IMR-90 (cell line): Measurements from ENCODE around the gene ASB16. TPM values are rescaled to one million over a fixed set of nuclear protein-coding genes. Genes with fewer than 3 reads are reported as not detected.

Experiments used
- ATAC-seq: fragments of 200-7000 bp; cut with Tn5 transposase; 2 replicates; pipeline ENCODE4 v1.9.1; 2020; ENCODE audit warnings: low read depth, mild to moderate bottlenecking, moderate library complexity
- BruUV-seq: library from RNA; stranded (reverse); fragments of 400-500 nt; replicated peaks from 2 replicates; lab custom pipeline; 2021; lab: Mats Ljungman, UMichigan
- CTCF ChIA-PET: fragments of 300-600 bp; formaldehyde crosslinking; extraction: SDS; loops from one replicate; lab custom pipeline; 2021; ENCODE audit warnings: antibody characterized with exemption; lab: Yijun Ruan, JAX
- POLR2A ChIA-PET: fragments of 300-600 bp; sonication (Branson Sonifier 250); formaldehyde crosslinking; loops from one replicate; lab custom pipeline; 2022; ENCODE audit warnings: antibody characterized with exemption; ENCODE audit not compliant: unreplicated experiment; lab: Charles Lee
- DNase-seq: peaks from one replicate; pipeline ENCODE4 v3.0.0; 2013
- H2AFZ ChIP-seq: replicated peaks from 2 replicates; pipeline ENCODE3; 2013; ENCODE audit warnings: low read length, mild to moderate bottlenecking; ENCODE audit not compliant: poor library complexity
- H2AK5ac ChIP-seq: 2 replicates; pipeline ENCODE4 v1.6.1; 2013; ENCODE audit warnings: low read depth, low read length, inconsistent platforms
- H2AK9ac ChIP-seq: replicated peaks from 2 replicates; pipeline ENCODE3; 2013; ENCODE audit warnings: mild to moderate bottlenecking, low read depth, low read length, moderate library complexity; ENCODE audit not compliant: poor library complexity
- H2BK120ac ChIP-seq: 2 replicates; pipeline ENCODE4 v1.6.1; 2013; ENCODE audit warnings: low read depth, low read length, inconsistent platforms
- H2BK15ac ChIP-seq: 3 replicates; pipeline ENCODE4 v1.6.1; 2013; ENCODE audit warnings: low read depth, low read length, inconsistent platforms
- H2BK20ac ChIP-seq: 2 replicates; pipeline ENCODE4 v1.6.1; 2013; ENCODE audit warnings: low read depth, mild to moderate bottlenecking, inconsistent platforms, low read length, moderate library complexity
- H2BK5ac ChIP-seq: 2 replicates; pipeline ENCODE4 v1.6.1; 2013; ENCODE audit warnings: mild to moderate bottlenecking, low read depth, low read length, inconsistent platforms; ENCODE audit not compliant: poor library complexity, severe bottlenecking
- H3K14ac ChIP-seq: replicated peaks from 2 replicates; pipeline ENCODE4 v1.6.1; 2013; ENCODE audit warnings: low read depth, low read length, inconsistent platforms
- H3K18ac ChIP-seq: 2 replicates; pipeline ENCODE4 v1.6.1; 2013; ENCODE audit warnings: low read depth, low read length, control low read depth
- H3K23ac ChIP-seq: 2 replicates; pipeline ENCODE4 v1.6.1; 2013; ENCODE audit warnings: low read depth, low read length, inconsistent platforms
- H3K27ac ChIP-seq: 2 replicates; pipeline ENCODE4 v1.5.1; 2013; ENCODE audit warnings: mild to moderate bottlenecking, control low read depth, low read length; ENCODE audit not compliant: insufficient read depth
- H3K27me3 ChIP-seq: 2 replicates; pipeline ENCODE4 v1.6.1; 2013; ENCODE audit warnings: low read length; ENCODE audit not compliant: control insufficient read depth, insufficient read depth
- H3K36me3 ChIP-seq: 2 replicates; pipeline ENCODE4 v1.6.1; 2013; ENCODE audit warnings: low read length, mixed read lengths; ENCODE audit not compliant: control insufficient read depth, insufficient read depth
- H3K4ac ChIP-seq: 2 replicates; pipeline ENCODE4 v1.6.1; 2013; ENCODE audit warnings: low read depth, low read length, inconsistent platforms
- H3K4me1 ChIP-seq: 2 replicates; pipeline ENCODE4 v1.6.1; 2013; ENCODE audit warnings: low read length, mixed read lengths; ENCODE audit not compliant: control insufficient read depth, insufficient read depth
- H3K4me2 ChIP-seq: 2 replicates; pipeline ENCODE4 v1.6.1; 2013; ENCODE audit warnings: low read depth, mild to moderate bottlenecking, control low read depth, low read length, moderate library complexity
- H3K4me3 ChIP-seq: 2 replicates; pipeline ENCODE4 v1.5.1; 2013; ENCODE audit warnings: low read depth, mild to moderate bottlenecking, control low read depth, low read length, moderate library complexity; ENCODE audit not compliant: insufficient read depth
- H3K56ac ChIP-seq: 2 replicates; pipeline ENCODE4 v1.6.1; 2013; ENCODE audit warnings: low read length, inconsistent platforms; ENCODE audit not compliant: insufficient read depth; ENCODE audit errors: extremely low read depth
- H3K79me1 ChIP-seq, 2 experiments: 2 replicates each; pipeline ENCODE4 v1.6.1; 2013; ENCODE audit warnings: low read length in 2 of 2, inconsistent platforms in 1 of 2, low read depth in 1 of 2
- H3K9ac ChIP-seq: 2 replicates; pipeline ENCODE4 v1.6.1; 2013; ENCODE audit warnings: low read depth, low read length, control low read depth
- H3K9me1 ChIP-seq: 2 replicates; pipeline ENCODE4 v1.6.1; 2013; ENCODE audit warnings: low read length, inconsistent platforms; ENCODE audit not compliant: insufficient read depth
- H3K9me3 ChIP-seq: 2 replicates; pipeline ENCODE4 v1.6.1; 2013; ENCODE audit warnings: low read length; ENCODE audit not compliant: control insufficient read depth, insufficient read depth
- H4K20me1 ChIP-seq: 2 replicates; pipeline ENCODE4 v1.6.1; 2013; ENCODE audit warnings: low read length, inconsistent platforms; ENCODE audit not compliant: insufficient read depth
- H4K5ac ChIP-seq: 2 replicates; pipeline ENCODE4 v1.6.1; 2013; ENCODE audit warnings: mild to moderate bottlenecking, low read depth, low read length, control low read depth
- H4K8ac ChIP-seq, 2 experiments: 2 replicates each; pipeline ENCODE4 v1.6.1; 2013; ENCODE audit warnings: low read depth in 2 of 2, low read length in 2 of 2, control low read depth in 1 of 2, inconsistent platforms in 1 of 2
- H4K91ac ChIP-seq: 2 replicates; pipeline ENCODE4 v1.6.1; 2013; ENCODE audit warnings: low read depth, low read length, inconsistent platforms; ENCODE audit not compliant: insufficient read depth
- BHLHE40 ChIP-seq: fragments of 150-350 bp; IDR thresholded peaks from 2 replicates; pipeline ENCODE4 v1.6.1; 2016; ENCODE audit warnings: mild to moderate bottlenecking, low read depth, low read length
- CEBPB ChIP-seq: IDR thresholded peaks from 2 replicates; pipeline ENCODE4 v1.6.1; 2012; ENCODE audit warnings: low read depth, low read length, improper control_type of control experiment
- ELK1 ChIP-seq: fragments of 150-350 bp; IDR thresholded peaks from 2 replicates; pipeline ENCODE4 v1.6.1; 2016; ENCODE audit warnings: low read depth, mild to moderate bottlenecking, low read length, moderate library complexity, borderline replicate concordance
- FOS ChIP-seq: fragments of 150-350 bp; IDR thresholded peaks from 2 replicates; pipeline ENCODE4 v1.6.1; 2016; ENCODE audit warnings: low read depth, low read length
- MAFK ChIP-seq: IDR thresholded peaks from 2 replicates; pipeline ENCODE4 v1.6.1; 2012; ENCODE audit warnings: low read depth, low read length, improper control_type of control experiment
- MAZ ChIP-seq: IDR thresholded peaks from 2 replicates; pipeline ENCODE4 v1.6.1; 2012; ENCODE audit warnings: low read depth, mild to moderate bottlenecking, low read length, improper control_type of control experiment, moderate library complexity, borderline replicate concordance
- MXI1 ChIP-seq: IDR thresholded peaks from 2 replicates; pipeline ENCODE4 v1.6.1; 2012; ENCODE audit warnings: low read depth, mild to moderate bottlenecking, low read length, moderate library complexity, borderline replicate concordance
- NFE2L2 ChIP-seq: fragments of 150-350 bp; IDR thresholded peaks from 2 replicates; pipeline ENCODE4 v1.6.1; 2016; ENCODE audit warnings: low read depth, mild to moderate bottlenecking, low read length
- POLR2A ChIP-seq: IDR thresholded peaks from 2 replicates; pipeline ENCODE4 v1.6.1; 2012; ENCODE audit warnings: mild to moderate bottlenecking, low read depth, low read length
- RAD21 ChIP-seq: IDR thresholded peaks from 2 replicates; pipeline ENCODE4 v1.6.1; 2012; ENCODE audit warnings: low read length, improper control_type of control experiment
- RCOR1 ChIP-seq: IDR thresholded peaks from 2 replicates; pipeline ENCODE4 v1.6.1; 2012; ENCODE audit warnings: mild to moderate bottlenecking, low read length, improper control_type of control experiment; ENCODE audit not compliant: insufficient replicate concordance
- RFX5 ChIP-seq: IDR thresholded peaks from 2 replicates; pipeline ENCODE4 v1.8.0; 2012; ENCODE audit warnings: low read depth, mild to moderate bottlenecking, low read length, moderate library complexity
- SMC3 ChIP-seq: fragments of 150-350 bp; IDR thresholded peaks from 2 replicates; pipeline ENCODE4 v1.6.1; 2016; ENCODE audit warnings: low read depth, mild to moderate bottlenecking, antibody characterized with exemption, low read length, moderate library complexity
- WGBS, 2 experiments: methylation state at CpG; one replicate each; pipeline versions ENCODE4 v1.1.5 to v1.1.7; 2013; ENCODE audit warnings: missing lambda C conversion rate in 2 of 2; ENCODE audit not compliant: insufficient read length in 1 of 2; ENCODE audit errors: extremely low coverage in 2 of 2; 5-methylcytosine and 5-hydroxymethylcytosine counted together
- dilution Hi-C: fragments of 300-500 bp; cut with HindIII; formaldehyde crosslinking; loops from one replicate; pipeline ENCODE4 v1.14.3; 2018; ENCODE audit warnings: low sequenced_read_pairs; ENCODE audit not compliant: unreplicated experiment
- in situ Hi-C: fragments of 300-500 bp; cut with MboI; formaldehyde crosslinking; loops from 3 replicates; pipeline ENCODE4 v1.14.3; 2019; ENCODE audit warnings: low sequenced_read_pairs, inconsistent platforms, mixed read lengths
- intact Hi-C: fragments of 100-400 bp; cut with micrococcal nuclease; formaldehyde crosslinking; loops from 2 replicates; pipeline ENCODE4 v1.10.0; 2022
- polyA plus RNA-seq, 3 experiments: library from polyadenylated mRNA; depleted of rRNA; stranded (reverse); fragments of >200 nt; gene quantifications; 2 replicates each; pipeline ENCODE4 v1.2.3, GENCODE V29; 2012; ENCODE audit warnings: low replicate concordance in 1 of 3
- total RNA-seq: library from RNA; depleted of rRNA; stranded (reverse); fragments of >200 nt; gene quantifications from 2 replicates; pipeline ENCODE4 v1.2.3, GENCODE V29; 2012
- TF ChIP-seq, protein P1 (sequence below): fragments of 150-350 bp; IDR thresholded peaks from 2 replicates; pipeline ENCODE4 v1.6.1; 2017; ENCODE audit warnings: mild to moderate bottlenecking, antibody characterized with exemption, low read length, low read depth

Gene ASB16
- total and polyA plus RNA-seq, 2 of the 4 experiments (the other 2 are of a cell fraction): 0.05 TPM; not detected in 1

GRCh38 chr17:44176671-44177501 lies 6.4 kb downstream of the ASB16 start:
- no peak overlapping the region for H2BK20ac ChIP-seq
- no peak overlapping the region for H2AK5ac ChIP-seq
- intact Hi-C loops: no loop called here
- TF ChIP-seq SMC3 (no peak), RAD21 (no peak), MAZ (no peak), FOS (no peak), MAFK (no peak), POLR2A (no peak), NFE2L2 (no peak), RFX5 (no peak), BHLHE40 (no peak), CEBPB (no peak), ELK1 (no peak), MXI1 (no peak), RCOR1 (no peak)
- TF ChIP-seq, protein P1, sequence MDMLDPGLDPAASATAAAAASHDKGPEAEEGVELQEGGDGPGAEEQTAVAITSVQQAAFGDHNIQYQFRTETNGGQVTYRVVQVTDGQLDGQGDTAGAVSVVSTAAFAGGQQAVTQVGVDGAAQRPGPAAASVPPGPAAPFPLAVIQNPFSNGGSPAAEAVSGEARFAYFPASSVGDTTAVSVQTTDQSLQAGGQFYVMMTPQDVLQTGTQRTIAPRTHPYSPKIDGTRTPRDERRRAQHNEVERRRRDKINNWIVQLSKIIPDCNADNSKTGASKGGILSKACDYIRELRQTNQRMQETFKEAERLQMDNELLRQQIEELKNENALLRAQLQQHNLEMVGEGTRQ: no peak
- CTCF ChIA-PET: interaction anchor here (0.6 kb wide), 1 partner anchor 36 kb away, joined by 3 read pairs; no protein-coding TSS in a partner anchor
- H3K27ac ChIP-seq: no peak overlapping the region
- H3K9me1 ChIP-seq: no peaks in the 10 kb centered on the region
- no peaks in the 10 kb centered on the region for H3K4me1 ChIP-seq
- 93% methylated on average over 43 of the region's 54 CpGs; no CpG with 5 or more reads in 1 of the 2 experiments for WGBS, 2 experiments
- BruUV-seq: no TSS peak
- H3K23ac ChIP-seq: no peak overlapping the region
- no peak overlapping the region for H3K56ac ChIP-seq
- peaks cover 2 to 16% of the 10 kb centered on the region in 2 experiments for H3K79me1 ChIP-seq
- H3K9ac ChIP-seq: no peak overlapping the region
- ATAC-seq (no peak), DNase-seq (no peak)
- H2BK120ac ChIP-seq: no peak overlapping the region
- no peak overlapping the region for H4K91ac ChIP-seq
- no peak overlapping the region for H3K18ac ChIP-seq
- H3K4ac ChIP-seq: no peak overlapping the region
- H2AFZ ChIP-seq: no peak overlapping the region
- POLR2A ChIA-PET: no interaction called here
- H3K4me3 ChIP-seq: no peak overlapping the region
- dilution Hi-C loops: no loop called here
- no peak overlapping the region for H4K5ac ChIP-seq
- H2AK9ac ChIP-seq: no peak overlapping the region
- no peak overlapping the region for H4K8ac ChIP-seq
- no peak overlapping the region for H3K14ac ChIP-seq
- peaks cover 19% of the 10 kb centered on the region for H3K36me3 ChIP-seq
- no peak overlapping the region for H2BK5ac ChIP-seq
- H3K9me3 ChIP-seq: no peaks in the 10 kb centered on the region
- H2BK15ac ChIP-seq: no peak overlapping the region
- H3K27me3 ChIP-seq: no peaks in the 10 kb centered on the region
- in situ Hi-C loops: no loop called here
- H3K4me2 ChIP-seq: no peak overlapping the region
- H4K20me1 ChIP-seq: peaks cover 3% of the 10 kb centered on the region
